PFSK-1 (cell line): ENCODE measurements around the gene ADCY6.

Experiments
- FOXP2 ChIP-seq: optimal IDR thresholded peaks from 2 replicates; pipeline ENCODE3; 2011; ENCODE audit warnings: borderline replicate concordance, control low read depth, inconsistent platforms; ENCODE audit not compliant: insufficient read depth; ENCODE audit errors: extremely low read length, extremely low read depth
- POLR2AphosphoS5 ChIP-seq: IDR thresholded peaks from 2 replicates; pipeline ENCODE4 v1.6.1; 2012; ENCODE audit warnings: low read depth, mild to moderate bottlenecking, control low read depth, low read length, moderate library complexity
- SIN3A ChIP-seq: IDR thresholded peaks from 2 replicates; pipeline ENCODE4 v1.6.1; 2012; ENCODE audit warnings: mild to moderate bottlenecking, low read length, moderate library complexity, borderline replicate concordance; ENCODE audit not compliant: insufficient read depth
- TAF1 ChIP-seq: IDR thresholded peaks from 2 replicates; pipeline ENCODE4 v1.6.1; 2012; ENCODE audit warnings: low read length, control low read depth, borderline replicate concordance; ENCODE audit not compliant: insufficient read depth
- TF ChIP-seq, protein P1 (sequence below), 2 experiments: IDR thresholded peaks; 2 replicates each; pipeline versions ENCODE4 v1.6.1 to v1.8.0; 2011 to 2012; ENCODE audit warnings: low read depth in 2 of 2, low read length in 2 of 2, control low read depth in 1 of 2, inconsistent platforms in 1 of 2, mild to moderate bottlenecking in 1 of 2, moderate library complexity in 1 of 2; ENCODE audit not compliant: insufficient read depth in 1 of 2

Gene ADCY6

DNA sequence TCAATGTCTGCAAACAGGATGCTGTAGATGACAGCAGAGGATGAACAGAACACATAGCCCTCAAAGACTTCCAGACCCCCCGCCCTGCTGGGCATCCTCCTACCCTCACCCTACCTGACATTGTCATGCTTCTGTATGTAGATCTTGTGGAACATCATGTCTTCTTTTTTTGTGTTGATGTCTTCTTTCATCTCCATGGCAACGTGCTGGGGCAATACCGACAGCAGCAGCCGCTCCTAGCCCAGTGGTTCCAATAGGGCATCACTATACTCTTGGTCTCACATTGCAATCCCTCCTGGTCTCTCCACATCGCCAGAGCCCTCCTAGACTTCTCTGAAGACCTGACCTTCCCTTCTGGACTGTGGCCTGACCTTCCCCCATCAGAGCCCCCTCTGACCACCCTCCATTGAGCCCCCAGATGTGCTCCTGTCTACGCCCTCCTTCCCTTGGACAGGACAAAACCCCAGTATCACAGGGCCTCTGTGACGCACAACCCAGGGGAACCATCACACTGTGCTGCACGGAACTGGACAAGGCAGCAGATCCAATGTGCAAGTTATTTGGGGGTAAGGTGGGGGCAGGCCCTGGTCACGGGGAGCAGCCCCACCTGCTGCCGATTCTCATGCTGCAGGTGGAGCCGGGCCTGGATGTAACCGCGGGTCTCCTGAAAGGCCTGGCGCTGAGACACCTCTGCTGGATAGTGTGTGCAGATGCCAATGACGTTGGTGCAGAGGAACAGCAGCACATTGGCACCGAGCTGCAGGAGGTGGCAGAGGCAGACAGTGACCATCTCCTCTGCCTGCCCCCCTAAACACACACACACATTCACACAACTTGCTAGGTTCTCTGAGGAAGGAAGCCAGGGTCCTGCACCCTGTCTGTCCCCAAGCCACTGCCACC is 11.1 kb downstream of the ADCY6 start:
- no peak for TF ChIP-seq FOXP2
- TF ChIP-seq, protein P1, sequence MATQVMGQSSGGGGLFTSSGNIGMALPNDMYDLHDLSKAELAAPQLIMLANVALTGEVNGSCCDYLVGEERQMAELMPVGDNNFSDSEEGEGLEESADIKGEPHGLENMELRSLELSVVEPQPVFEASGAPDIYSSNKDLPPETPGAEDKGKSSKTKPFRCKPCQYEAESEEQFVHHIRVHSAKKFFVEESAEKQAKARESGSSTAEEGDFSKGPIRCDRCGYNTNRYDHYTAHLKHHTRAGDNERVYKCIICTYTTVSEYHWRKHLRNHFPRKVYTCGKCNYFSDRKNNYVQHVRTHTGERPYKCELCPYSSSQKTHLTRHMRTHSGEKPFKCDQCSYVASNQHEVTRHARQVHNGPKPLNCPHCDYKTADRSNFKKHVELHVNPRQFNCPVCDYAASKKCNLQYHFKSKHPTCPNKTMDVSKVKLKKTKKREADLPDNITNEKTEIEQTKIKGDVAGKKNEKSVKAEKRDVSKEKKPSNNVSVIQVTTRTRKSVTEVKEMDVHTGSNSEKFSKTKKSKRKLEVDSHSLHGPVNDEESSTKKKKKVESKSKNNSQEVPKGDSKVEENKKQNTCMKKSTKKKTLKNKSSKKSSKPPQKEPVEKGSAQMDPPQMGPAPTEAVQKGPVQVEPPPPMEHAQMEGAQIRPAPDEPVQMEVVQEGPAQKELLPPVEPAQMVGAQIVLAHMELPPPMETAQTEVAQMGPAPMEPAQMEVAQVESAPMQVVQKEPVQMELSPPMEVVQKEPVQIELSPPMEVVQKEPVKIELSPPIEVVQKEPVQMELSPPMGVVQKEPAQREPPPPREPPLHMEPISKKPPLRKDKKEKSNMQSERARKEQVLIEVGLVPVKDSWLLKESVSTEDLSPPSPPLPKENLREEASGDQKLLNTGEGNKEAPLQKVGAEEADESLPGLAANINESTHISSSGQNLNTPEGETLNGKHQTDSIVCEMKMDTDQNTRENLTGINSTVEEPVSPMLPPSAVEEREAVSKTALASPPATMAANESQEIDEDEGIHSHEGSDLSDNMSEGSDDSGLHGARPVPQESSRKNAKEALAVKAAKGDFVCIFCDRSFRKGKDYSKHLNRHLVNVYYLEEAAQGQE (IDR thresholded peaks at IDR 0.05; ENCODE audit: insufficient read depth in 1 of 2, low read depth in 2 of 2, low read length in 2 of 2): no peak
- TF ChIP-seq TAF1: no peak
- TF ChIP-seq POLR2AphosphoS5: no peak
- no peak for TF ChIP-seq SIN3A

DNA sequence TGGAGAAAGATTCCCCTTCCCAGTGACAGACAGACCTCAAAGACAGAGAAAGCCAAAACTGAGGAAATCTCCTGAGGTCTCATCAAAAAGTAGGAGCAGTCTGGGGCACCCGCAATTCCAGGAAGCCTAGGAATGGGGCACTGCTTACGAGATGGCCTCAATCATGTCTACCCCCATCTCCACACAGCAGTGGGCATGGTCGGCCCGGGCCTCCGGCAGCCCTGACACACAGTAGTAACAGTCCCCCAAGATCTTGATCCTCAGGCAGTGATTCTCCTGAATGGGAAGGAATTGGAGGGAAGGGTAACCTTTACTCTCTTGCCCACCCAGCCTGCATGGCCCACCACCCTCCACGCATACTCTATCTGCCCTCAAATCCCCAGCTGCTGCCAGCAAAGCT is 11.9 kb downstream of the ADCY6 start:
- TF ChIP-seq POLR2AphosphoS5: no peak
- TF ChIP-seq TAF1: no peak
- no peak for TF ChIP-seq SIN3A
- TF ChIP-seq, protein P1 (IDR thresholded peaks at IDR 0.05; ENCODE audit: insufficient read depth in 1 of 2, low read depth in 2 of 2, low read length in 2 of 2): no peak
- TF ChIP-seq FOXP2: no peak

DNA sequence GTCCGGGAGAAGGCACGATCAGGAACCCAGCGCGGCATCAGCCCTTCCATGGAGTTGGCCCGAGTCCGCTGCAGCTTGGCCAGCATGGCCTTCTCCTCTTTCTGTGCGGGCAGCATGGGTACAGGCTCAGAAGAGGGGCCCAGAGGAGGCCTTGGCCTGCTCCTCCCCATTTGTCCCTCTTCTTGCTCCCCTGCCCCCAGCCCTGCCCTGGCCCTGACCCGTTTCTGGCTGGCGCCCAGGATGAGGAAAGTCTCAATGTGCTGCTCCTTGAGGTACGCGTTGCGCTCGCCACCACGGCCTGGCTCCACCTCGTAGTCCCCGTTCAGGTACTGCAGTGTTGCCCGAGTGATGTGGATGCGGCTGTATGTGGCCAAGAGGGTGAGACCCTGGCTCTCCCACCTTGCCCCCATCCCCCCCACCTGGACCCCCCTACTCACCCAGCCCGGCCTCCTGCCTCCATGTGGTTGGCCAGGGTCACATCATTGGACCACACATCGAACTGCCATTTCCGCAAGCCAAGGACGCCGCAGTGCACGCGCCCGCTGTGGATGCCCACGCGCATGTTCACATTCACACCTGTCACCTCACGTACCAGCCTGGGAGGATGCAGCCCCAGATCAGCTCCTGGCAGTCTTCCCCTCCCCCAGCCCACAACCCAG is 12.8 kb downstream of the ADCY6 start:
- TF ChIP-seq, protein P1 (IDR thresholded peaks at IDR 0.05; ENCODE audit: insufficient read depth in 1 of 2, low read depth in 2 of 2, low read length in 2 of 2): no peak
- TF ChIP-seq TAF1 (no peak), SIN3A (no peak), FOXP2 (no peak)

DNA sequence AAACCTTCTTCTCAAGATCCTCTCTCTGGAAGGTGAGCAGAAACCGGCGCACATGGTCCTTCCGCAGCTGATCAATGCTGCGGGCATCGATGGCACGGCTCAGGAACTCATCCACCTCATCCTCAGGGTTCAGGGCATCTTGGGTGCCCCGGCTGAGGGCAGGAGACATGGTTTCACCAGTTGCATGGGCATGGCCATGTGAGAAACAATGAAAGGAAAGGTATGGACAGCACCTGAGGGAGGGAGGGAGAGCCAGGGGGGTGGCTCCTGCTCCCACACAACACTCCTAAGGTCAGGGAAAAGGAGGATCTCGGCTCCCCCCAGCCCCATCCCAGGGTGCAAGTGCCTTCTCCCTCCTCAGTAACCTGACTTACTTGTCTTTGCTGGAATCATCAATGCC is 13.6 kb downstream of the ADCY6 start:
- TF ChIP-seq POLR2AphosphoS5 (no peak), SIN3A (no peak), FOXP2 (no peak), TAF1 (no peak)
- TF ChIP-seq, protein P1 (IDR thresholded peaks at IDR 0.05; ENCODE audit: insufficient read depth in 1 of 2, low read depth in 2 of 2, low read length in 2 of 2): no peak
